Measurements from ENCODE around the gene SEMA3D.

SEMA3D gene

GRCh38 chr7:85054306-85054705, 132.6 kb downstream of the SEMA3D start:
- Histone ChIP-seq H3K27ac (no peak overlapping the region), H3K4me3 (no peak overlapping the region)
- TF ChIP-seq CTCF (IDR thresholded peaks at IDR 0.05): no peak
- no peak for DNase-seq (ENCODE audit: low spot score)

DNA sequence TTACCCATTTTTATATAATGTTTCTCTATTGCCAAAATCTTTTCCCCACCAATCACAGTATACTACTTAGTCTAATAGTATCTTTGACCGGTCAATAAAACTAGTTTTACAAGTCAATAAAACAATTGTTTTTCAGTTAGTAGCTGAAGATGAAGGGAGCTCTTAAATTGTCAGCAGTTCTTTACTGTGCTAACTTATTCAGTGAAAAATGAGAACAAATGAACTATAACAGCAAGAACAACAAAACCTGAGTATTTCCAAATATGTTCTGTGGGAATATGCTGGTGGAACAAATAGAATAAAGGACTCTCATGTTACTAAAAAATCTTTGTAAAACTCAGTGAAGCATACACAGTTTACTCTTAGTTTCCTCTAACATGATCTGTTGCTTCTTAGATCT, 134.0 kb downstream of the SEMA3D start:
- Histone ChIP-seq H3K4me3 (no peak overlapping the region), H3K27ac (no peak overlapping the region)
- no peak for TF ChIP-seq CTCF (IDR thresholded peaks at IDR 0.05)
- DNase-seq (ENCODE audit: low spot score): no peak

- H3K4me3 ChIP-seq: no peak overlapping the region
- H3K27ac ChIP-seq: no peak overlapping the region
- TF ChIP-seq CTCF (IDR thresholded peaks at IDR 0.05): no peak
- no peak for DNase-seq (ENCODE audit: low spot score)
Observed at GRCh38 chr7:85052056-85052737, 134.7 kb downstream of the SEMA3D start.

DNA sequence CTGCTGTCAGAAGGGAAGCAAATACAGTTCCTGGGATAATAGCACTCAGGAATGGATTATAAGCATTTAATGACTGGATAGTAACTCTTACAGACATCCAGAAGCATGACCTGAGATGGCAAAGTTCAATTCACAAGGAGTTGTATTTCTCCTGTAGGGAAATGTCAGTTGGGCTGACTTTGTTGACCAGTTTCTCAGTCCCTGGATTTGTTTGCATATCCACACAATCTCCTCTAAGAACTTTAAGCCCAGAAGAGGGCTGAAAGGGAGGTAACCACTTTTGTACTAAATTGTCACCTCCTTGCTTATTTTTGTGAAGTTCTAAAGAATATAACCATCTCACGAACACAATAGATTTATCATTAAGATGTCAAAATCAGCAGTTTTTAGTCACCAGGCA, 140.3 kb downstream of the SEMA3D start:
- DNase-seq (ENCODE audit: low spot score): no peak
- no peak for TF ChIP-seq CTCF (IDR thresholded peaks at IDR 0.05)
- H3K4me3 ChIP-seq: no peak overlapping the region
- H3K27ac ChIP-seq: no peak overlapping the region

- no peak for DNase-seq (ENCODE audit: low spot score)
- TF ChIP-seq CTCF (IDR thresholded peaks at IDR 0.05): peak; percentile 55
- Histone ChIP-seq H3K4me3 (no peak overlapping the region), H3K27ac (no peak overlapping the region)
Observed at GRCh38 chr7:85041605-85042216, 145.1 kb downstream of the SEMA3D start.

DNA sequence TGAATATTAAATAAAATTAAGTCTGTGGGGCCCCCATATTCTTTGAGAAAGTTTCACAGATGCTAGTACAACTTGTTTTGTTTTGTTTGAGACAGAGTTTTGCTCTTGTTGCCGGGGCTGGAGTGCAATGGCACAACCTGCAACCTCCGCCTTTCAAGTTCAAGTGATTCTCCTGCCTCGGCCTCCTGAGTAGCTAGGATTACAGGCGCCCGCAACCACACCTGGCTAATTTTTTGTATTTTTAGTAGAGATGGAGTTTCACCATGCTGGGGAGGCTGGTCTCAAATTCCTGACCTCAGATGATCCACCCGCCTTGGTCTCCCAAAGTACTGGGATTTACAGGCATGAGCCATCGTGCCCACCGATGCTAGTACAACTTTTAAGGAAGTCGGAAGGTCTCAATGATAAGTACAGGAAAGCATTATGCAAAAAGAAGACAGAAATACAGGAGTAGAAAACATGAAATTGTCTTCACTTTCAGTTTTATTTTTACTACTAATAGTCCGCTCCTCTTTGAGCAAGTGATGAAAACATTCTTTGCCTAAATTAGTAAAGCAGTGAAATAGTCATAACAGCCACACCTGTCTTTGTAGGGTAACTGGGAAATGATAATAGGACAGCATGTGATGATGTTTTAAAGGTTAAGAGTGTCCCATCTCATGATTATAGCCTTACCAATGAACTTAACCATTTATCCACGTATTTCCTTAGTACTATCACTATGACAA, 147.5 kb downstream of the SEMA3D start:
- no peak for DNase-seq (ENCODE audit: low spot score)
- Histone ChIP-seq H3K4me3 (no peak overlapping the region), H3K27ac (no peak overlapping the region)
- no peak for TF ChIP-seq CTCF (IDR thresholded peaks at IDR 0.05)
